GM12878 (cell line): ENCODE results near the gene LARGE1. TPM values are rescaled to one million over a fixed set of nuclear protein-coding genes. Genes with fewer than 3 reads are reported as not detected.

Source experiments
- ATAC-seq: fragments of 200-7000 bp; cut with Tn5 transposase; 3 replicates; pipeline ENCODE4 v1.9.1; 2020; ENCODE audit warnings: mild to moderate bottlenecking, moderate library complexity
- BruUV-seq: library from RNA; stranded (reverse); fragments of 400-500 nt; replicated peaks from 2 replicates; lab custom pipeline; 2021; lab: Mats Ljungman, UMichigan
- CTCF ChIA-PET: fragments of 300-600 bp; sonication (Branson Sonifier 250); formaldehyde crosslinking; extraction: SDS; loops from one replicate; lab custom pipeline; 2021; ENCODE audit warnings: inconsistent platforms; lab: Yijun Ruan, JAX
- POLR2A ChIA-PET: fragments of 350-600 bp; formaldehyde crosslinking; extraction: SDS; loops from one replicate; lab custom pipeline; 2021; ENCODE audit warnings: inconsistent platforms; lab: Charles Lee
- RAD21 ChIA-PET: fragments of 300-600 bp; sonication (Branson Sonifier 250); formaldehyde crosslinking; loops from one replicate; lab custom pipeline; 2023; ENCODE audit warnings: antibody characterized with exemption; ENCODE audit not compliant: unreplicated experiment; lab: Charles Lee
- SMC1A ChIA-PET: fragments of 300-600 bp; sonication (Branson Sonifier 250); formaldehyde crosslinking; loops from one replicate; lab custom pipeline; 2023; ENCODE audit not compliant: unreplicated experiment, uncharacterized antibody; lab: Charles Lee
- DNase-seq: peaks from one replicate; pipeline ENCODE4 v3.0.0-alpha.2; 2011; ENCODE audit warnings: low read depth, low spot score
- FAIRE-seq: peaks from 3 replicates; lab custom pipeline; 2011; peaks lifted over from hg19 to GRCh38; lab: Jason Lieb, UNC
- H2AFZ ChIP-seq: 2 replicates; pipeline ENCODE4 v1.6.0; 2011; ENCODE audit warnings: low read depth, low read length, control low read depth; ENCODE audit not compliant: control insufficient read depth
- H3K27ac ChIP-seq: 2 replicates; pipeline ENCODE4 v1.5.1; 2011; ENCODE audit warnings: control low read depth; ENCODE audit not compliant: control insufficient read depth, insufficient read depth
- H3K27me3 ChIP-seq, 2 experiments: replicated peaks in 1 of 2; 2 replicates each; pipeline versions ENCODE4 v1.6.0 to v1.6.1; 2011; ENCODE audit warnings: low read length in 1 of 2; ENCODE audit not compliant: control insufficient read depth in 2 of 2, insufficient read depth in 2 of 2
- H3K36me3 ChIP-seq, 2 experiments: 2 replicates each; pipeline ENCODE4 v1.5.1; 2011; ENCODE audit warnings: low read length in 1 of 2; ENCODE audit not compliant: control insufficient read depth in 2 of 2, insufficient read depth in 2 of 2
- H3K4me1 ChIP-seq: 2 replicates; pipeline ENCODE4 v1.6.1; 2011; ENCODE audit warnings: mild to moderate bottlenecking, low read length, moderate library complexity, mixed read lengths; ENCODE audit not compliant: control insufficient read depth, insufficient read depth
- H3K4me2 ChIP-seq: 2 replicates; pipeline ENCODE4 v1.6.0; 2011; ENCODE audit warnings: control low read depth; ENCODE audit not compliant: control insufficient read depth, insufficient read depth
- H3K4me3 ChIP-seq: fragments of 200-600 bp; sonication (generic); 2 replicates; pipeline ENCODE4 v1.5.1; 2016
- H3K79me2 ChIP-seq: 2 replicates; pipeline ENCODE4 v1.6.0; 2011; ENCODE audit warnings: low read length; ENCODE audit not compliant: control insufficient read depth, insufficient read depth
- H3K9ac ChIP-seq: 2 replicates; pipeline ENCODE4 v1.8.0; 2011; ENCODE audit warnings: low read length, control low read depth, mixed read lengths; ENCODE audit not compliant: control insufficient read depth, insufficient read depth
- H3K9me3 ChIP-seq: replicated peaks from 3 replicates; pipeline ENCODE4 v1.5.1; 2011; ENCODE audit warnings: mild to moderate bottlenecking, low read length; ENCODE audit not compliant: control insufficient read depth, insufficient read depth
- H4K20me1 ChIP-seq: 2 replicates; pipeline ENCODE4 v1.6.0; 2011; ENCODE audit not compliant: control insufficient read depth, insufficient read depth
- ATF7 ChIP-seq: fragments of 450-650 bp; IDR thresholded peaks from 2 replicates; pipeline ENCODE4 v1.6.1; 2016; ENCODE audit warnings: low read depth, mild to moderate bottlenecking
- CHD1 ChIP-seq: IDR thresholded peaks from 2 replicates; pipeline ENCODE4 v1.6.1; 2012; ENCODE audit warnings: low read depth, low read length, improper control_type of control experiment
- NR2F1 ChIP-seq: fragments of 450-650 bp; conservative IDR thresholded peaks from 2 replicates; pipeline ENCODE4 v1.6.1; 2017; ENCODE audit warnings: mild to moderate bottlenecking
- SMC3 ChIP-seq: IDR thresholded peaks from 2 replicates; pipeline ENCODE4 v1.6.1; 2011; ENCODE audit warnings: low read length, improper control_type of control experiment, borderline replicate concordance
- ZNF622 ChIP-seq: fragments of 450-650 bp; IDR thresholded peaks from 2 replicates; pipeline ENCODE4 v1.6.1; 2017; ENCODE audit warnings: mild to moderate bottlenecking, inconsistent platforms
- WGBS: methylation state at CpG from one replicate; pipeline ENCODE4 v1.1.6; 2016; ENCODE audit warnings: low lambda C conversion rate; ENCODE audit not compliant: insufficient replicate concordance, insufficient coverage; ENCODE audit errors: missing lambda C conversion rate; 5-methylcytosine and 5-hydroxymethylcytosine counted together
- in situ Hi-C: fragments of 300-500 bp; cut with MboI; formaldehyde crosslinking; loops from 9 replicates; pipeline ENCODE4 v1.14.3; 2018; ENCODE audit warnings: mixed read lengths
- intact Hi-C: fragments of 100-400 bp; cut with micrococcal nuclease; formaldehyde crosslinking; loops from one replicate; pipeline ENCODE4 v1.14.2; 2022; ENCODE audit not compliant: unreplicated experiment
- polyA plus RNA-seq, 11 experiments: library from polyadenylated mRNA; depleted of rRNA in 4 of 11; unstranded in 6 of 11; stranded (reverse) in 5 of 11; fragments of >200 nt; fragmentation: Nextera tagmentation in 4 of 11; fragmentation: Illumina TruSeq in 1 of 11; extraction: Ambion mirVana in 4 of 11; extraction: Trizol in 1 of 11; gene quantifications; 1 replicate in 1 of 11; 2 replicates in 10 of 11; pipeline versions ENCODE4 v1.2.1 to v1.2.3, GENCODE V29; 2011 to 2016; ENCODE audit warnings: inconsistent platforms in 2 of 11, missing spikeins in 2 of 11, low read depth in 1 of 11
- total RNA-seq, 4 experiments: library from RNA; depleted of rRNA in 3 of 4; stranded (reverse); fragments of >200 nt in 3 of 4; fragmentation: Illumina TruSeq in 1 of 4; extraction: Trizol in 1 of 4; gene quantifications; 2 replicates each; pipeline versions ENCODE4 v1.2.1 to v1.2.3, GENCODE V29; 2013 to 2021
- TF ChIP-seq, protein P1 (sequence below): fragments of 450-650 bp; IDR thresholded peaks from 2 replicates; pipeline ENCODE4 v1.6.1; 2016; ENCODE audit warnings: mild to moderate bottlenecking, moderate library complexity, borderline replicate concordance
- TF ChIP-seq, protein P2 (sequence below): fragments of 450-650 bp; IDR thresholded peaks from 2 replicates; pipeline ENCODE4 v1.6.1; 2017; ENCODE audit warnings: borderline replicate concordance
- TF ChIP-seq, protein P3 (sequence below), 3 experiments: IDR thresholded peaks in 2 of 3; conservative IDR thresholded peaks in 1 of 3; 2 replicates each; pipeline ENCODE4 v1.5.1; 2011; ENCODE audit warnings: low read depth in 3 of 3, low read length in 3 of 3, mild to moderate bottlenecking in 3 of 3, control low read depth in 2 of 3, moderate library complexity in 2 of 3, inconsistent platforms in 1 of 3, mixed read lengths in 1 of 3; ENCODE audit not compliant: control insufficient read depth in 2 of 3, insufficient read depth in 1 of 3; ENCODE audit errors: extremely low read depth in 1 of 3

Gene LARGE1
- total and polyA plus RNA-seq, 10 of the 15 experiments (the other 5 are each of a cell fraction or from before 2014, with no cell fraction given) = 3.2 to 41.4 (median 17.3) TPM

DNA sequence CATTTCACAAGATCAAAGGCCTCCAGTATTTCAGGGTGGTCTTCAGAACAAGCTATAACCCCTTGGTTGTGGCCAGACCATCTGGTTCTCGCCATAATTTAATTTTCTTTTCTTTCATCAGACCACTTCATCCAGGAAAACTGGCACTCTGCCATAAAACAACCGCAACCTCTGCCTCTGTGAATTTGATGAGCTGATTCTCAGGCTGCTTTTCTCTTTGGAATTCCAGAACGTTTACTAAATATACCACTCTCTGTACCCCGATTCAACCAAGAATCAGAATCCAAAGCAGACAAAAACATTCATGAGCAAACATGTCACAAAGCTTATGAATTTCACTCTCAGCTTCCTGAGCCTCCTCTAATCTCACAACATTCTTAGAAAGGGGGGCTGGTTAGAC, 530.3 kb downstream of the LARGE1 start (continued):
- TF ChIP-seq, protein P1, sequence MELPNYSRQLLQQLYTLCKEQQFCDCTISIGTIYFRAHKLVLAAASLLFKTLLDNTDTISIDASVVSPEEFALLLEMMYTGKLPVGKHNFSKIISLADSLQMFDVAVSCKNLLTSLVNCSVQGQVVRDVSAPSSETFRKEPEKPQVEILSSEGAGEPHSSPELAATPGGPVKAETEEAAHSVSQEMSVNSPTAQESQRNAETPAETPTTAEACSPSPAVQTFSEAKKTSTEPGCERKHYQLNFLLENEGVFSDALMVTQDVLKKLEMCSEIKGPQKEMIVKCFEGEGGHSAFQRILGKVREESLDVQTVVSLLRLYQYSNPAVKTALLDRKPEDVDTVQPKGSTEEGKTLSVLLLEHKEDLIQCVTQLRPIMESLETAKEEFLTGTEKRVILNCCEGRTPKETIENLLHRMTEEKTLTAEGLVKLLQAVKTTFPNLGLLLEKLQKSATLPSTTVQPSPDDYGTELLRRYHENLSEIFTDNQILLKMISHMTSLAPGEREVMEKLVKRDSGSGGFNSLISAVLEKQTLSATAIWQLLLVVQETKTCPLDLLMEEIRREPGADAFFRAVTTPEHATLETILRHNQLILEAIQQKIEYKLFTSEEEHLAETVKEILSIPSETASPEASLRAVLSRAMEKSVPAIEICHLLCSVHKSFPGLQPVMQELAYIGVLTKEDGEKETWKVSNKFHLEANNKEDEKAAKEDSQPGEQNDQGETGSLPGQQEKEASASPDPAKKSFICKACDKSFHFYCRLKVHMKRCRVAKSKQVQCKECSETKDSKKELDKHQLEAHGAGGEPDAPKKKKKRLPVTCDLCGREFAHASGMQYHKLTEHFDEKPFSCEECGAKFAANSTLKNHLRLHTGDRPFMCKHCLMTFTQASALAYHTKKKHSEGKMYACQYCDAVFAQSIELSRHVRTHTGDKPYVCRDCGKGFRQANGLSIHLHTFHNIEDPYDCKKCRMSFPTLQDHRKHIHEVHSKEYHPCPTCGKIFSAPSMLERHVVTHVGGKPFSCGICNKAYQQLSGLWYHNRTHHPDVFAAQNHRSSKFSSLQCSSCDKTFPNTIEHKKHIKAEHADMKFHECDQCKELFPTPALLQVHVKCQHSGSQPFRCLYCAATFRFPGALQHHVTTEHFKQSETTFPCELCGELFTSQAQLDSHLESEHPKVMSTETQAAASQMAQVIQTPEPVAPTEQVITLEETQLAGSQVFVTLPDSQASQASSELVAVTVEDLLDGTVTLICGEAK = no peak
- TF ChIP-seq ATF7 = no peak

DNA sequence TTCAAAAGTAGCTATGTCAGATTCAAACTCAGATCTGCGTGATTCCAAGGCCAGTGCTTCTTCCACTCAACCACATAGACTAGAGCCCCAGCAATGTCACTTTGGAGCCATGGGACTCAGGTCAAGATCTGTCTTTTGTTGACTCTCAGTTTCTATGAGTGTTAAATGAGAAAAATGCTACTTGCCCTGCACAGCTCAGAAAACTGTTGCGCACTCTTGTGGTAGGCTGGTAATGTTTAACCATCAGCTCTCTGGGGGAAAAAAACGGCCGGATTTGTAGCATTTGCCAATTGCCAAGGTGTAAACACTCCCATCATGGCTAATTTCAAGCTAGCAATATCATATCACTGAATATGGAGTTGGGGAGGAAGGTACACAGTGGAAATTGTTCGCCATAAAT, 534.0 kb downstream of the LARGE1 start:
- RAD21 ChIA-PET = interaction anchor here (1.0 to 1.9 kb wide), 5 partner anchors 11 to 114 kb away, joined by 3 to 6 read pairs (median 4); no protein-coding TSS in a partner anchor
- POLR2A ChIA-PET = interaction anchor here (0.6 kb wide), 1 partner anchor 78 kb away, joined by 3 read pairs; no protein-coding TSS in a partner anchor

More for the DNA sequence above, 534.0 kb downstream of the LARGE1 start:
- no peak overlapping the region for H3K4me2 ChIP-seq
- H3K4me3 ChIP-seq = no peak overlapping the region
- intact Hi-C loops = loop anchor here (2.0 kb wide), 1 partner anchor 83 kb away; no protein-coding TSS in a partner anchor
- no peaks in the 10 kb centered on the region for H3K79me2 ChIP-seq
- no peak for DNase-seq
- WGBS = 32% methylated on average over 5 of the region's 5 CpGs
- H3K27me3 ChIP-seq = no peaks in the 10 kb centered on the region
- no peak overlapping the region for H3K27ac ChIP-seq
- CTCF ChIA-PET = interaction anchor here (0.8 to 3.7 kb wide), 5 partner anchors 72 to 177 kb away, joined by 3 to 25 read pairs (median 4); no protein-coding TSS in a partner anchor
- no TSS peak for BruUV-seq
- in situ Hi-C loops = no loop called here
- ATAC-seq = peak; percentile 73
- no peaks in the 10 kb centered on the region for H4K20me1 ChIP-seq
- no peaks in the 10 kb centered on the region for H3K4me1 ChIP-seq
- SMC1A ChIA-PET = interaction anchor here (0.8 to 2.2 kb wide), 6 partner anchors 60 to 87 kb away, joined by 3 to 13 read pairs (median 5); no protein-coding TSS in a partner anchor
- H3K9ac ChIP-seq = no peak overlapping the region
- TF ChIP-seq, protein P2, sequence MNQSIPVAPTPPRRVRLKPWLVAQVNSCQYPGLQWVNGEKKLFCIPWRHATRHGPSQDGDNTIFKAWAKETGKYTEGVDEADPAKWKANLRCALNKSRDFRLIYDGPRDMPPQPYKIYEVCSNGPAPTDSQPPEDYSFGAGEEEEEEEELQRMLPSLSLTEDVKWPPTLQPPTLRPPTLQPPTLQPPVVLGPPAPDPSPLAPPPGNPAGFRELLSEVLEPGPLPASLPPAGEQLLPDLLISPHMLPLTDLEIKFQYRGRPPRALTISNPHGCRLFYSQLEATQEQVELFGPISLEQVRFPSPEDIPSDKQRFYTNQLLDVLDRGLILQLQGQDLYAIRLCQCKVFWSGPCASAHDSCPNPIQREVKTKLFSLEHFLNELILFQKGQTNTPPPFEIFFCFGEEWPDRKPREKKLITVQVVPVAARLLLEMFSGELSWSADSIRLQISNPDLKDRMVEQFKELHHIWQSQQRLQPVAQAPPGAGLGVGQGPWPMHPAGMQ = no peak
- TF ChIP-seq, protein P3, sequence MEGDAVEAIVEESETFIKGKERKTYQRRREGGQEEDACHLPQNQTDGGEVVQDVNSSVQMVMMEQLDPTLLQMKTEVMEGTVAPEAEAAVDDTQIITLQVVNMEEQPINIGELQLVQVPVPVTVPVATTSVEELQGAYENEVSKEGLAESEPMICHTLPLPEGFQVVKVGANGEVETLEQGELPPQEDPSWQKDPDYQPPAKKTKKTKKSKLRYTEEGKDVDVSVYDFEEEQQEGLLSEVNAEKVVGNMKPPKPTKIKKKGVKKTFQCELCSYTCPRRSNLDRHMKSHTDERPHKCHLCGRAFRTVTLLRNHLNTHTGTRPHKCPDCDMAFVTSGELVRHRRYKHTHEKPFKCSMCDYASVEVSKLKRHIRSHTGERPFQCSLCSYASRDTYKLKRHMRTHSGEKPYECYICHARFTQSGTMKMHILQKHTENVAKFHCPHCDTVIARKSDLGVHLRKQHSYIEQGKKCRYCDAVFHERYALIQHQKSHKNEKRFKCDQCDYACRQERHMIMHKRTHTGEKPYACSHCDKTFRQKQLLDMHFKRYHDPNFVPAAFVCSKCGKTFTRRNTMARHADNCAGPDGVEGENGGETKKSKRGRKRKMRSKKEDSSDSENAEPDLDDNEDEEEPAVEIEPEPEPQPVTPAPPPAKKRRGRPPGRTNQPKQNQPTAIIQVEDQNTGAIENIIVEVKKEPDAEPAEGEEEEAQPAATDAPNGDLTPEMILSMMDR (IDR thresholded peaks at IDR 0.05 in 2 of 3, conservative IDR thresholded peaks at IDR 0.05 in 1 of 3; ENCODE audit: control insufficient read depth in 2 of 3, extremely low read depth in 1 of 3, insufficient read depth in 1 of 3, low read depth in 3 of 3, low read length in 3 of 3) = peak in 1 of 3 experiments; percentile 8; a peak in 1 of 6 replicates
- no peak for TF ChIP-seq NR2F1
- TF ChIP-seq CHD1 = no peak
- TF ChIP-seq SMC3 = no peak; the same call in 1 of the 2 replicates
- TF ChIP-seq ZNF622 = no peak
- H3K36me3 ChIP-seq = peaks cover 0 to 1% of the 10 kb centered on the region in 2 experiments; a peak in 2 of 4 replicates
- no peak overlapping the region for H2AFZ ChIP-seq
- no peak for FAIRE-seq
- no peaks in the 10 kb centered on the region; the same call in 2 of the 3 replicates for H3K9me3 ChIP-seq
